ENCODE measurements around the gene CPM. TPM values are rescaled to one million over a fixed set of nuclear protein-coding genes. Genes with fewer than 3 reads are reported as not detected.
"Not testable (repeated sequence)": the region's sequence is repeated elsewhere in the genome, so short reads cannot be mapped to it uniquely, and the experiment has no call there.

The CPM gene
- total and polyA plus RNA-seq, 4 donors: 0.56 to 26.6 (median 18.1) TPM

GRCh38 chr12:68841175-68841574, 91.8 kb downstream of the CPM start:
- ATAC-seq (ENCODE audit: low FRiP score); DNase-seq: not testable (repeated sequence)

GRCh38 chr12:68839183-68840147, 93.5 kb downstream of the CPM start:
- Histone ChIP-seq H3K36me3 (ENCODE audit: control insufficient read depth in 1 of 2, insufficient read depth in 2 of 2, low read length in 1 of 2) (peaks cover 9 to 13% of the 10 kb centered on the region in 2 donors), H3K4me1 (ENCODE audit: control insufficient read depth in 1 of 2, insufficient read depth in 2 of 2, low read length in 2 of 2) (peaks cover 2 to 4% of the 10 kb centered on the region in 2 donors), H3K27me3 (ENCODE audit: control insufficient read depth in 1 of 2, insufficient read depth in 2 of 2, low read length in 1 of 2) (no peaks in the 10 kb centered on the region), H3K9me3 (ENCODE audit: control insufficient read depth, low read length) (no peaks in the 10 kb centered on the region), H3K27ac (ENCODE audit: low read depth in 1 of 2, low read length in 2 of 2) (no peak overlapping the region), H3K4me3 (ENCODE audit: low read length in 2 of 2) (no peak overlapping the region)
- intact Hi-C loops (cut with DNase I): no loop called here
- DNase-seq (no peak), ATAC-seq (ENCODE audit: low FRiP score) (no peak)
- WGBS, 2 donors: 66 to 68% methylated on average over 2 of the region's 2 CpGs

More at GRCh38 chr12:68841175-68841574, 91.8 kb downstream of the CPM start:
- H3K36me3 ChIP-seq (ENCODE audit: control insufficient read depth in 1 of 2, insufficient read depth in 2 of 2, low read length in 1 of 2): peaks cover 7 to 10% of the 10 kb centered on the region in 2 donors
- H3K27ac ChIP-seq (ENCODE audit: low read depth in 1 of 2, low read length in 2 of 2); H3K4me3 ChIP-seq (ENCODE audit: low read length in 2 of 2); intact Hi-C loops (cut with DNase I); H3K9me3 ChIP-seq (ENCODE audit: control insufficient read depth, low read length); H3K27me3 ChIP-seq (ENCODE audit: control insufficient read depth in 1 of 2, insufficient read depth in 2 of 2, low read length in 1 of 2); H3K4me1 ChIP-seq (ENCODE audit: control insufficient read depth in 1 of 2, insufficient read depth in 2 of 2, low read length in 2 of 2): not testable (repeated sequence)
- 94 to 96% methylated on average over 5 of the region's 5 CpGs for whole genome bisulfite sequencing, 2 donors

- ATAC-seq (ENCODE audit: low FRiP score) (no peak), DNase-seq (no peak)
- intact Hi-C loops (cut with DNase I): no loop called here
- no peaks in the 10 kb centered on the region for H3K27me3 ChIP-seq (ENCODE audit: control insufficient read depth in 1 of 2, insufficient read depth in 2 of 2, low read length in 1 of 2)
- H3K4me1 ChIP-seq (ENCODE audit: control insufficient read depth in 1 of 2, insufficient read depth in 2 of 2, low read length in 2 of 2): peaks cover 2 to 4% of the 10 kb centered on the region in 2 donors
- WGBS, 2 donors: 84 to 85% methylated on average over 5 of the region's 5 CpGs
- no peak overlapping the region for H3K27ac ChIP-seq (ENCODE audit: low read depth in 1 of 2, low read length in 2 of 2)
- H3K4me3 ChIP-seq (ENCODE audit: low read length in 2 of 2): no peak overlapping the region
- H3K9me3 ChIP-seq (ENCODE audit: control insufficient read depth, low read length): no peaks in the 10 kb centered on the region
- H3K36me3 ChIP-seq (ENCODE audit: control insufficient read depth in 1 of 2, insufficient read depth in 2 of 2, low read length in 1 of 2): peaks cover 8 to 16% of the 10 kb centered on the region in 2 donors
Observed at GRCh38 chr12:68838046-68838886, 94.7 kb downstream of the CPM start.

GRCh38 chr12:68837215-68837614, 95.8 kb downstream of the CPM start:
- peaks cover 8 to 16% of the 10 kb centered on the region in 2 donors for H3K36me3 ChIP-seq (ENCODE audit: control insufficient read depth in 1 of 2, insufficient read depth in 2 of 2, low read length in 1 of 2)
- peaks cover 2 to 4% of the 10 kb centered on the region in 2 donors for H3K4me1 ChIP-seq (ENCODE audit: control insufficient read depth in 1 of 2, insufficient read depth in 2 of 2, low read length in 2 of 2)
- no peak overlapping the region for H3K4me3 ChIP-seq (ENCODE audit: low read length in 2 of 2)
- intact Hi-C loops (cut with DNase I): no loop called here
- 83 to 96% methylated on average over 1 of the region's 1 CpG for WGBS, 2 donors
- DNase-seq (no peak), ATAC-seq (ENCODE audit: low FRiP score) (no peak)
- no peaks in the 10 kb centered on the region for H3K27me3 ChIP-seq (ENCODE audit: control insufficient read depth in 1 of 2, insufficient read depth in 2 of 2, low read length in 1 of 2)
- no peak overlapping the region for H3K27ac ChIP-seq (ENCODE audit: low read depth in 1 of 2, low read length in 2 of 2)
- no peaks in the 10 kb centered on the region for H3K9me3 ChIP-seq (ENCODE audit: control insufficient read depth, low read length)

GRCh38 chr12:68835333-68835908, 97.5 kb downstream of the CPM start:
- Histone ChIP-seq H3K27ac (ENCODE audit: low read depth in 1 of 2, low read length in 2 of 2) (no peak overlapping the region), H3K4me3 (ENCODE audit: low read length in 2 of 2) (no peak overlapping the region), H3K9me3 (ENCODE audit: control insufficient read depth, low read length) (no peaks in the 10 kb centered on the region), H3K36me3 (ENCODE audit: control insufficient read depth in 1 of 2, insufficient read depth in 2 of 2, low read length in 1 of 2) (peaks cover 8 to 19% of the 10 kb centered on the region in 2 donors), H3K4me1 (ENCODE audit: control insufficient read depth in 1 of 2, insufficient read depth in 2 of 2, low read length in 2 of 2) (peaks cover 0 to 4% of the 10 kb centered on the region in 2 donors), H3K27me3 (ENCODE audit: control insufficient read depth in 1 of 2, insufficient read depth in 2 of 2, low read length in 1 of 2) (no peaks in the 10 kb centered on the region)
- no peak for DNase-seq
- 60% methylated on average over 10 of the region's 10 CpGs for WGBS, 2 donors
- intact Hi-C loops (cut with DNase I): no loop called here
- ATAC-seq (ENCODE audit: low FRiP score): no peak

GRCh38 chr12:68833508-68833907, 99.5 kb downstream of the CPM start:
- H3K9me3 ChIP-seq (ENCODE audit: control insufficient read depth, low read length): no peaks in the 10 kb centered on the region
- DNase-seq (no peak), ATAC-seq (ENCODE audit: low FRiP score) (no peak)
- intact Hi-C loops (cut with DNase I): no loop called here
- peaks cover 8 to 15% of the 10 kb centered on the region in 2 donors for H3K36me3 ChIP-seq (ENCODE audit: control insufficient read depth in 1 of 2, insufficient read depth in 2 of 2, low read length in 1 of 2)
- no peaks in the 10 kb centered on the region for H3K27me3 ChIP-seq (ENCODE audit: control insufficient read depth in 1 of 2, insufficient read depth in 2 of 2, low read length in 1 of 2)
- no peak overlapping the region for H3K4me3 ChIP-seq (ENCODE audit: low read length in 2 of 2)
- H3K4me1 ChIP-seq (ENCODE audit: control insufficient read depth in 1 of 2, insufficient read depth in 2 of 2, low read length in 2 of 2): peaks cover 0 to 4% of the 10 kb centered on the region in 2 donors
- H3K27ac ChIP-seq (ENCODE audit: low read depth in 1 of 2, low read length in 2 of 2): no peak overlapping the region
- 95 to 97% methylated on average over 4 of the region's 4 CpGs for WGBS, 2 donors

GRCh38 chr12:68832504-68832867, 100.5 kb downstream of the CPM start:
- WGBS, 2 donors: 85 to 90% methylated on average over 4 of the region's 4 CpGs
- Histone ChIP-seq H3K4me3 (ENCODE audit: low read length in 2 of 2) (no peak overlapping the region), H3K27me3 (ENCODE audit: control insufficient read depth in 1 of 2, insufficient read depth in 2 of 2, low read length in 1 of 2) (no peaks in the 10 kb centered on the region), H3K4me1 (ENCODE audit: control insufficient read depth in 1 of 2, insufficient read depth in 2 of 2, low read length in 2 of 2) (peaks cover 0 to 4% of the 10 kb centered on the region in 2 donors), H3K36me3 (ENCODE audit: control insufficient read depth in 1 of 2, insufficient read depth in 2 of 2, low read length in 1 of 2) (peaks cover 8 to 12% of the 10 kb centered on the region in 2 donors), H3K27ac (ENCODE audit: low read depth in 1 of 2, low read length in 2 of 2) (no peak overlapping the region), H3K9me3 (ENCODE audit: control insufficient read depth, low read length) (no peaks in the 10 kb centered on the region)
- ATAC-seq (ENCODE audit: low FRiP score) (no peak), DNase-seq (no peak)
- intact Hi-C loops (cut with DNase I): no loop called here

GRCh38 chr12:68831751-68832503, 101.0 kb downstream of the CPM start:
- no peaks in the 10 kb centered on the region for H3K27me3 ChIP-seq (ENCODE audit: control insufficient read depth in 1 of 2, insufficient read depth in 2 of 2, low read length in 1 of 2)
- 91 to 92% methylated on average over 14 of the region's 14 CpGs for WGBS, 2 donors
- DNase-seq: no peak
- no peaks in the 10 kb centered on the region for H3K9me3 ChIP-seq (ENCODE audit: control insufficient read depth, low read length)
- intact Hi-C loops (cut with DNase I): no loop called here
- peaks cover 6 to 12% of the 10 kb centered on the region in 2 donors for H3K36me3 ChIP-seq (ENCODE audit: control insufficient read depth in 1 of 2, insufficient read depth in 2 of 2, low read length in 1 of 2)
- H3K27ac ChIP-seq (ENCODE audit: low read depth in 1 of 2, low read length in 2 of 2): no peak overlapping the region
- H3K4me3 ChIP-seq (ENCODE audit: low read length in 2 of 2): no peak overlapping the region
- H3K4me1 ChIP-seq (ENCODE audit: control insufficient read depth in 1 of 2, insufficient read depth in 2 of 2, low read length in 2 of 2): peaks cover 0 to 4% of the 10 kb centered on the region in 2 donors
- no peak for ATAC-seq (ENCODE audit: low FRiP score)
